Measurements from ENCODE around the gene GPRC5C.

Gene GPRC5C

DNA sequence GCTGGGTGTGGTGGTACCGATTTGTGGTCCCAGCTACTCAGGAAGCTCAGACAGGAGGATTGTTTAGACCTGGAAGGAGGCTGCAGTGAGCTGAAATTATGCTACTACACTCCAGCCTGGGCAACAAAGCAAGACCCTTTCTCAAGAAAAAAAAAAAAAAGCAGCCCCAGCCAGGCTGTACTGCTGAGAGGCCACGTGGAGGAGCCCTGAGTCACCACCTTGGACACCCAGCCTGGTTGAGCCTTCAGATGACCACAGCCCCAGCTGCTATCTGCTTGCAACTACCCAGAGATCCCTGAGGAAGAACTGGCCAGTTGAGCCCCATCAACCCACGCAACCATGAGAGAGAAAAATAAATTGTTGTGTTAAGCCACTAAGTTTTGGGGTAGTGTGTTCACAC is 23.6 kb upstream of the GPRC5C start:
- DNase-seq: no peak

DNA sequence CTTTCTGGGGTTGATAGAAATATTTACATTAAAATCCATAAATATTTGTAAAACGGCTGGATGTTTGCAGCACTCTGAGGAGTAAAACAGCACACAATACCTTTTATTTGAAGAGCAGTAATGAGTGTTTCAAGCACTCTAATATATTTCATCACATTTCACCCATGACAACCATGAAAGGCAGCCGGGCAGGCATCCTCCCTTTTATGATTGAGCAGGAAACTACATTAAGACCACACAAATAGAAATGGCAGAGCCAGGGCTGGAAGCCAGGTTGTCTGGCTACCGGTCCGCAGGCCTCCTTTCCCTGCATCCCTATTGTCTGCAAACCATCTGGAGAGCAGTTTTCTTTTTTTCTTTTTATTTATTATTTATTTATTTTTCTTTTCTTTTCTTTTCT is 23.1 kb upstream of the GPRC5C start:
- no peak for DNase-seq

DNA sequence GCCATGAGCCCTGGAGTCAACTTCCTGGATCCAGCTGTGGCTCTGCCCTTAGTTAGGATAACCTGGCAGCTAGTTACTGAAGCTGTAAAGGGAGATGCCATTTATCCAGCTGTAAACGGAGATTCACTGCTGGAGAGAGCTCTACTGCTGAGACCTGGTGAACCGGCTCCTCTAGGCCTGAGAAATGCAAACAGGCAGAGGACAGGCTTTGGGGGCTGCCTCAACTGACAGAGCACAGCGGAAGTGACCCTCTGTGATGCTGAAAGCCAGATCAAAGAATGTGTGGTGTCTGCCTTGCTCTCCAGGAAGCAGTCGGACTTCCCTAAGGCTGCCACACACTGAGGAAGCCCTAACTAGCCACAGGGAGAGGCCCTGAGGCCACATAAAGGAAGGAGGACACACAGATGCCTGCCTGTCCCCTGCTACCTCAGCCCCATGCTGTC is 21.9 kb upstream of the GPRC5C start:
- no peak for DNase-seq

DNA sequence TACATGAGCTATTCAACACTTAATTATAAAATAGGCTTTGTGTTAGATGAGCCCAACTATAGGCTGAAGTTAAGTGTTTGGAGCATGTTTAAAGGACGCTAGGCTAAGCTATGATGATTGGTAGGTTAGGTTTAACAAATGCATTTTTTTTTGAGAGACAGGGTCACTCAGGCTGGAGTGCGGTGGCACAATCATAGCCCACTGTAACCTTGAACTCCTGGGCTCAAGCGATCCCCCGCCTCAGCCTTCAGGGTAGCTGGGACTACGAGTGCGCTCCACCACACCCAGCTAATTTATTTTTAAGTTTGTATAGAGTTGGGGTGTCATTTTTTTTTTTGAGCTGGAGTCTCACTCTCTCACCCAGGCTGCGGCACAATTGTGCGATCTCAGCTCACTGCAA is 19.3 kb upstream of the GPRC5C start:
- DNase-seq: no peak

DNA sequence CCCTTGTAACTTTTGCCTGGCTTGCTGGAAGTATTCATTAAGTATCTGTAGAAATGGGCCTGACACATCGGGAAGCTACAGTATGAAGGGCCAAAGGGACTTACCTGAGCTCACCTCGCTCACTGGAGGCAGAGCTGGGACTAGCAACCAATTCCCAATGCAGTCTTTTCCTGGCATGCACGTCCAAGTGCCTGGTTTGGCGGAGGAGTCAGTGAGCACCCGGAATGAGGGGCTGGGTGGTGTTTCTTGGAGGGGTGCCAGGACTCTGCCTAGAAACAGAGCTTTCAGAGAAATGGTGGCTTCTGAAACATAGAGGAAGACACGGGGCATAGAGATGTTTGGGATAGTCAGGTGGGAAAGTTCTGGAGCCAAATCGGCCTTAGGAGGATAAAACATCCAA is 18.4 kb upstream of the GPRC5C start:
- no peak for DNase-seq

DNA sequence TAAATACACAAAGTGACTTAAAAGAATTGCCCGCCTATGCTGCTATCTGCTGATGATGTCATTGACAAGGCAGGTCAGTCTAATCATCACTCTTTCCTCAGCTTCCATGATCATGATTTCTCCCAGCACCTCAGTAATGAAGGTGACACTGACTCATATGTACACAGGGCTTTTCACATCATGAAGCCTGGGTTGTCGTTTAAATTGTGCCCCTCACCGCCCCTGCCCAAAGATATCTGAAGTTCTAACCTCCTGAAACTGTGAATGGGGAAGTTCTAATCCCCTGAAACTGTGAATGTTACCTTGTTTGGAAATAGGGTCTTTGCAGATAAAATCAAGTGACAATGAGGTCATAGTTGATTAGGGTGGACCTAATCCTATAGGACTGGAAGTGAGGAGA is 17.4 kb upstream of the GPRC5C start:
- no peak for DNase-seq

DNA sequence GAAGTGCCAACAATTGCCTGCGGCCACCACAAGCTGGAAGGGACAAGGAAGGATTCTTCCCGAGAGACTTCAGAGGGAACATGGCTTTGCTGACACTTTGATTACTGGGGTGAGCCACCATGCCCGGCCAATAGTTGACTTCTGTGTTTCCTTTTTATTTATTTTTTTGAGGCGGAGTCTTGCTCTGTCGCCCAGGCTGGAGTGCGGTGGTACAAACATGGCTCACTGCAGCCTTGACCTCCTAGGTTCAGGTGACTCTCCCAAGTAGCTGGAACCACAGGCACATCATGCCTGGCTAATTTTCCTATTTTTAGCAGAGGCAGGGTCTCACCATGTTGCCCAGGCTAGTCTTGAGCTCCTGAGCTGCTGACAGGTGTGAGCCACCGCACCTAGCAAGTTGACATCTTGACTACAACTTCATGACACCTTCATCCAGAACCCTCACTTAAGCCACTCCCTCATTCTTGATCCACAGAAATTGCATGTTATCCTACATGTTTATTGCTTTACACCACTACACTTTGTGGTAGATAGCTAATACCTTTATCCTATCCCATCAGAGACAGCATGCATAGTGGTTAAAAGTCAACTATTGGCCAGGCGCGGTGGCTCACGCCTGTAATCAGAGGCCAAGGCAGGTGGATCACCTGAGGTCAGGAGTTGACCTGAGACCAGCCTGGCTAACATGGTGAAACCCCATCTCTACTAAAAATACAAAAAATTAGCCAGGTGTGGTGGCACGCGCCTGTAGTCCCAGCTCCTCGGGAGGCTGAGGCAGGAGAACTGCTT is 16.1 kb upstream of the GPRC5C start:
- no peak for DNase-seq

DNA sequence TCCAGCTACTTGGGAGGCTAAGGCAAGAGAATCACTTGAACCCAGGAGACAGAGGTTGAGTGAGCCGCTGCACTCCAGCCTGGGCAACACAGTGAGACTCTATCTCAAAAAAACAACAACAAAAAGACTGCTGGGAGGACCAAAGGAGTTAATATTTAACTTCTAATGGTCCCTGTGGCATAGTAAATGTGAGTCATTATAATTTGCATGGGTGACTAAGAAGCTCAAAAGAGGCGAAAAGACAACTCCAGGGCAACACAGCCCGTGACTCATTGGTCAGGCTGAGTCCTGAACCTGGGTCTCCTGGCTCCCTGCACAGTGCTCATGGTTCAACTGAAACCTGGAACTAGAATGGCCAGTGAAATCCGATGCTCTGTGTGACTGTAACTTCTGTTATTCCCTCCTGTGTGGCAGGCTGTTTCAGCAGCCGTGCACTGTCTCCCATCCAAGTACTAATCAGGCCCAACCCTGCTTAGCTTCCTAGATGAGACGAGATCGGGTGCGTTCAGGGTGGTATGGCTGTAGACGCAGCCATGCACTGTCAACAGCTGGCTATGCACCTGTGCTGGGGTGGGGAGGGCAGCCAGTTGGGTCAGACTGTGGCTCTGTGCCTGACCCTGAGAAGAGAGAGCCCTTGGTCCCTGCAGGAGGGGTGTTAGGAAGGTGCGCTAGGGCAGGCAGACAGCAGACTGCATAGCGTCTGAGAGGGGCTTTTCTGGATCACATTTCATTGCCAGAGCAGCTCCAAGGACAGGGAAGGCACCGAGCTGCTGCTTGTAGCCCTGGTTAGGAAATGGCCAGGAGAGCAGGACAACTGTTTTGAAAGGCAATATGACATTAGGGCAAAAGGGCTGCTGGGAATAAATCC is 14.5 kb upstream of the GPRC5C start:
- peak; percentile 25 for DNase-seq

DNA sequence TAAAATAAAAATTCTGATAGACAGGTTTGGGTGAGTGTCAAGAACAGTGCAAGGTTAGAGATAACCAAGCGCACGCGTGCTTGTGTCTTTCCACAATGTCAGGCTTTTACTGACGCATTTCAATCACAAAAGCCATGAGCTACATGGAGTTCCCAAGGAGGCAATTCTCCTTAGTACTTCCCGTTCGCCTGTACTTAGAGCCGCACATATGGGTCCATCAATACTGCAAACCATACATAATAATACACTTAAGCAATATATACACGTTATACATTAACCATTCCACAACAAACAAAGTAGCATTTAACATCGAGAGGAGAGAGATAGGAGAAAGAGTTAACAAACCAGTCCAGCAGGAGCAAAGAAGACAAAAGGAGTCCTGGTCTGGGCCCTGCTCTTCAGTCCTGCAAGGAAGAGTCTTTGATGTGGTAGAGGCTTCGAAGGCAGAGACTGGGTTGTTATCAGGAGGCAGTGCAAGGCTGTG is 11.9 kb upstream of the GPRC5C start:
- no peak for DNase-seq

DNA sequence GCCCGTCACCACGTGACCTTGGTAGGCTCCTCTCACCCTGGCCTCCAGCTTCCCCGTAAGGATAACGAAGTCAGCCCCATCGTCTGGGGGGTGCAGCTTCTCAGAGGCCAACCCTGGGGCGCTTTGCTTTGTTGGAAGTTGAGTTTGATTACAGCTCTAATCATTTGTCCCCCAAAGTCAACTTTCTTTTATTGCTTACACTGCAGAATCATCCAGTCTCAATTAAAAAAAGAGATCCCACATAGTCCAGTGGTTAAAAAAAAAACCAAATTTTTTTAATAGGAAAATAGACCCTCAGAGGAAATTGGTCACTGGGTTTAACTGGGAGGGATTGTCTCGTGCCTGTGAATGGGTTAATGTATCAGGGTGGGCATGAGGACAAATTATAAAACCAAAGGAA is 7.8 kb upstream of the GPRC5C start:
- no peak for DNase-seq

DNA sequence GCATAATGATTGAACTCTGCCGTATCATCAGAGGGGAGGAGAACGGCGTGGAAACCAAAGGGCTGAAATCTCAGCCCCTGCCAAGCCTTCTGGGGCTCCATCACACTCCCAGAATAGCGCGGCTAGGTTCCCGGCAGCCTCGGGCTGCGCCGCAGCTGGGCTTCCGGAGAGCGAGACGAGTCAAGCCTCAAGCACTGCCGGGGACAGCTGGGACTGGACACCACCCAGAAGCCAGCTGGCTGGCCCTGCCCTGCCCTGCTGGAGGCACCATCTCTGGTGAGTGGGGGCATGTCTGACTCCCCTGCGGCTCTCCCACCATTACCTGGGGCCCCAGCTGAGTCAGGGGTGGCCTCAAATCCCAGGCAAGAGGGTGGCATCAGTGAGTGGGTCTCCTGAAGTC is 7.2 kb upstream of the GPRC5C start:
- no peak for DNase-seq

DNA sequence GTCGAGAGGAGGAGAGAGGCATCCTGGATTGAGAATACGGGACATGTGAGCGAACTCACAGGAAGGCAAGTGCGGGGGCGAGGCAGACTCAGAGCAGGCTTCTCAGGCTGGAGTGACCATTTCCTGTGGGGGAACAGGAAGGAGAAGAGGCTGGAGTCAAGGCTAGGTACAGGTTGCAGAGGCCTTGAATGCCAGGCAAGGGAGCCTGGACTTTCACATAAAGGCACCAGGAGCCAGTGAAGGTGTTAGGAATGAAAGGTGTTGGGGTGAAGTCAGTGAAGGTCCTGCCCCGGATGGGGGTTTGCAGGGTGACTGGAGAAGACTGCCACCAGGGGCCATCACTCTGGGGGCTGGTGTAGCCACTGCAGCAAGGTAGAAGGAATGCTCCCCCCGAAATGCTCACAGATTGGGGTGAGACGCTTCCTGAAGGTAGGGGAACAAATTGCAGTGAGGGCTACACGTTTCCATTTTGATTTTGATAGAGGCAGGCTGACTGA is 5.3 kb upstream of the GPRC5C start:
- no peak for DNase-seq

GRCh38 chr17:74427048-74427762 is 4.7 kb upstream of the GPRC5C start:
- no peak for DNase-seq

- DNase-seq: no peak
These were observed 4.1 kb upstream of the GPRC5C start for GRCh38 chr17:74427763-74428153.

DNA sequence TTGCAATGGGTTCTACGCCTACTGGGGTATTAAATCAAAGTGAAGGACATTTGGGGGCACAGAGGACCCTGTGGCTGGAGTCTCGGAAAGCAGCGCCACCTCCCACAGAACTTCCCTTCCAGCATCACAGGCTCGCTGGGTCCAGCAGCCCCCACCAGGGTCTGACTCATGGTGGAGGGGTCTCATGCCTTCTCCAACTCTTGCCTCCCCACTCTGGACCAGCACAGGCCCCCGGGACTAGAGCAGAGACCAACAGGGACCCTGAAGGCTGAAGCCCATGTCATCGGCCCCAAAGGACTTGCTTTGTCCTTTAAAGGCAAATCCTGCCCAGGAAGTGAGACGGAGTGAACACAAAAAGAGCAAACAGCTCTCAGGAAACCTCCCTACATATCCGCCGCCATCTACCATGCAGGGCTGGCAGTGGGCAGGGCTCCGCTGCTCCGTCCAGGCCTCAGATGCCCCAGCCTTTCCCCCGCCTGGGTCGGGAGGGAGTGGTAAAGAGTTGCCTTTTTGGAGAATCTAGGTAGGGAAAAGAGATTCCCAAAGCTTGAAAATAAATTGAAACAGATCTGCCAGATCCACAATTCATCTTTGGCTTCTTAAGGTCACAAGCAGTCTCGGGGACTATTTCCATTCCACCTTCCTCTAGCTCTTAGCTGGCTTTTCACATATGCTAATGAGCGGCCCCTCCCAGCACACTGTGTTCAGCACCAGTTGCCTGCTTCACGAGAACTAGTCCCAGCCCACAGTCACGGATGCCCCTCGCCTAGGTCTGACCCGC is 2.1 kb upstream of the GPRC5C start:
- DNase-seq: no peak

GRCh38 chr17:74430385-74430705 is 1.5 kb upstream of the GPRC5C start:
- no peak for DNase-seq

DNA sequence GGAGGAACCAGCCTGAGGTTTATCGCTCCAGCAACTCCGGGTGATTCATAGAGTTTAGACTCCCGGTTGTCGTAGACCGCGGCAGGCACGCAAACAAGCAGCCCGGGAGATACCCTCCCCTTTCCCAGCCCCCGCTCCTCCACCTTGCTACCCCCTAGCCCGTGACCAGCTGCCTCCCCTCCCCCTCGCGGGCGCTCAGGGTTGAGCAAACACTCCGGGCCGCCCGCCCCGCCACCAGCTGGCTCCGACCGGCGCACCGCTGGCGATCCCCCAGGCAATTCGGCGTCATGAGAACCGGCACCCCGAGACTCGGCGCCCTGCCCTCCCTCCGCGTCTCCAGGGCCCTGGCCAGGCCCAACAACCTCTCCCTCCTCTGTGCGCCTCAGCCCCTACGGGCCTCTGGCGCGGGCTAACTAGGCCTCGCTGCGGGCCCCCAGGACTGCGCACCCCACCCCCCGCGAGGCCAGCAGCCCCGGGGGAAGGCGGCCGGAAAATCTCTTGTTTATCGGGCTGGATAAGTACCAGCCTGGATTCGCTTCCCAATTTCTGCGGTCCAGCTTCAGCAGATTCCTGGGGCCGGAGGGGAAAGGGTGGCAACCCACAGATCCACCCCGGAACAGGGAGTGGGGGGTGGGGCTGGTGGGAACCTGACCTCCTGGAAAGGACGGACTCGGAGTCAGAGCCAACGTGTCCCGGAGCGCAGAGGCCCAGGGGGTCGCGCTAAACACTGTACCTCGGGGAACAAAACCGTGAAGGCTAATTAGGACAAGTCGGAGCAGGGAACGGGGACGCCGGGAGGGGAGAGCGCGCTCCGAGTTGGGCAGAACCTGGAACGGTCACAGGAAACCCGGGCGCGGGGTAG is 951 bp upstream of the GPRC5C start:
- DNase-seq: peak; percentile 37

- no peak for DNase-seq
These were observed 469 bp downstream of the GPRC5C start for GRCh38 chr17:74432424-74432690.

GRCh38 chr17:74432766-74433391 is 991 bp downstream of the GPRC5C start:
- DNase-seq: no peak

GRCh38 chr17:74433421-74434121 is 1.7 kb downstream of the GPRC5C start:
- no peak for DNase-seq
